Dedifferentiated amniotic fluid mesenchymal stem cell (primary cell): ENCODE results near the gene ORMDL3.

ENCODE experiments used
- DNase-seq: peaks from one replicate; pipeline ENCODE4 v3.0.0-alpha.2; 2016; ENCODE audit errors: extremely low spot score

ORMDL3 gene

GRCh38 chr17:39927101-39927928 lies at the start of gene ORMDL3, which contains the start of gene LRRC3C:
TSS of gene ORMDL3 (minus strand) at chr17:39927601. CDS start at chr17:39924203, 3,398 bp downstream.
TSS of gene LRRC3C (plus strand) at chr17:39927732. CDS start at chr17:39941524, 13,792 bp downstream.
- peak; percentile 92 for DNase-seq

- DNase-seq, result no peak
These were observed 48.4 kb upstream of the ORMDL3 start for GRCh38 chr17:39975801-39976200.

GRCh38 chr17:39974433-39974832 lies 47.0 kb upstream of the ORMDL3 start:
- no peak for DNase-seq

- no peak for DNase-seq
These were observed 46.1 kb upstream of the ORMDL3 start for GRCh38 chr17:39973496-39973895.

- no peak for DNase-seq
These were observed 44.9 kb upstream of the ORMDL3 start for GRCh38 chr17:39972271-39972670.

GRCh38 chr17:39971076-39971603 lies 43.7 kb upstream of the ORMDL3 start:
- DNase-seq, result no peak

- DNase-seq, result no peak
These were observed 42.8 kb upstream of the ORMDL3 start for GRCh38 chr17:39970157-39970692.

GRCh38 chr17:39969375-39969774 lies 42.0 kb upstream of the ORMDL3 start:
- no peak for DNase-seq

- no peak for DNase-seq
These were observed 41.4 kb upstream of the ORMDL3 start for GRCh38 chr17:39968761-39969160.

- no peak for DNase-seq
These were observed 39.4 kb upstream of the ORMDL3 start for GRCh38 chr17:39966771-39967170.

GRCh38 chr17:39965017-39965699 lies 37.8 kb upstream of the ORMDL3 start:
- no peak for DNase-seq

GRCh38 chr17:39963829-39964228 lies 36.4 kb upstream of the ORMDL3 start:
- no peak for DNase-seq

GRCh38 chr17:39962642-39963220 lies 35.3 kb upstream of the ORMDL3 start, which contains the start of gene GSDMA:
TSS of gene GSDMA (plus strand) at chr17:39963004. CDS start at chr17:39965688, 2,684 bp downstream.
- DNase-seq, result no peak

- DNase-seq, result no peak
These were observed 33.2 kb upstream of the ORMDL3 start for GRCh38 chr17:39960524-39961041.

- no peak for DNase-seq
These were observed 28.4 kb upstream of the ORMDL3 start for GRCh38 chr17:39955726-39956225.

GRCh38 chr17:39954876-39955275 lies 27.5 kb upstream of the ORMDL3 start:
- no peak for DNase-seq

GRCh38 chr17:39953471-39953888 lies 26.1 kb upstream of the ORMDL3 start:
- no peak for DNase-seq

GRCh38 chr17:39952680-39953470 lies 25.5 kb upstream of the ORMDL3 start:
- peak; percentile 88 for DNase-seq

- DNase-seq, result no peak
These were observed 24.7 kb upstream of the ORMDL3 start for GRCh38 chr17:39951924-39952679.

- no peak for DNase-seq
These were observed 23.5 kb upstream of the ORMDL3 start for GRCh38 chr17:39950871-39951348.
